IMR-90 (cell line): ENCODE measurements around the gene TMEM50B.

ENCODE experiments used
- CHD1 ChIP-seq: IDR thresholded peaks from 2 replicates; pipeline ENCODE4 v1.6.1; 2012; ENCODE audit warnings: low read depth, low read length, improper control_type of control experiment
- FOS ChIP-seq: fragments of 150-350 bp; IDR thresholded peaks from 2 replicates; pipeline ENCODE4 v1.6.1; 2016; ENCODE audit warnings: low read depth, low read length
- MAFK ChIP-seq: IDR thresholded peaks from 2 replicates; pipeline ENCODE4 v1.6.1; 2012; ENCODE audit warnings: low read depth, low read length, improper control_type of control experiment
- MXI1 ChIP-seq: IDR thresholded peaks from 2 replicates; pipeline ENCODE4 v1.6.1; 2012; ENCODE audit warnings: low read depth, mild to moderate bottlenecking, low read length, moderate library complexity, borderline replicate concordance
- POLR2A ChIP-seq: IDR thresholded peaks from 2 replicates; pipeline ENCODE4 v1.6.1; 2012; ENCODE audit warnings: mild to moderate bottlenecking, low read depth, low read length
- RAD21 ChIP-seq: IDR thresholded peaks from 2 replicates; pipeline ENCODE4 v1.6.1; 2012; ENCODE audit warnings: low read length, improper control_type of control experiment
- TF ChIP-seq, protein P1 (sequence below): conservative IDR thresholded peaks from 2 replicates; pipeline ENCODE4 v1.5.1; 2012; ENCODE audit warnings: mild to moderate bottlenecking, low read depth, low read length, improper control_type of control experiment
- TF ChIP-seq, protein P2 (sequence below): fragments of 150-350 bp; IDR thresholded peaks from 2 replicates; pipeline ENCODE4 v1.6.1; 2017; ENCODE audit warnings: mild to moderate bottlenecking, antibody characterized with exemption, low read length, low read depth

DNA sequence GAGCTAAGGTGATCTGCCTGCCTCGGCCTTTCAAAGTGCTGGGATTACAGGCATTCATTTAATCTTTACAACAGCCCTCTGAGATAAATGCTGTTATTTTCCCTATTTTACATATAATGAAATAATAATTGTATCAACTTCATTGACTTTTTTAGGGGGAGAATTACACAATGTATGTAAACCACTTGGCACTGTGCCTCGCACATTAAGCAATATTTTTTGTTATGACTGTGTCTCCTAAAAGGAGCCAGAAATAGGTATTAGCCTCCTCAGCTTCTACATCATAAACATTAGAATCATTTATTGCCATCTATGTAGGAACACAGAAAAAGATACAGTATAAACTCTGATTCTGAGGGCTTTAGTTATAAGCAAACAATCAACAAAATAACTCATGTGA, 12.8 kb upstream of the TMEM50B start:
- TF ChIP-seq, protein P1, sequence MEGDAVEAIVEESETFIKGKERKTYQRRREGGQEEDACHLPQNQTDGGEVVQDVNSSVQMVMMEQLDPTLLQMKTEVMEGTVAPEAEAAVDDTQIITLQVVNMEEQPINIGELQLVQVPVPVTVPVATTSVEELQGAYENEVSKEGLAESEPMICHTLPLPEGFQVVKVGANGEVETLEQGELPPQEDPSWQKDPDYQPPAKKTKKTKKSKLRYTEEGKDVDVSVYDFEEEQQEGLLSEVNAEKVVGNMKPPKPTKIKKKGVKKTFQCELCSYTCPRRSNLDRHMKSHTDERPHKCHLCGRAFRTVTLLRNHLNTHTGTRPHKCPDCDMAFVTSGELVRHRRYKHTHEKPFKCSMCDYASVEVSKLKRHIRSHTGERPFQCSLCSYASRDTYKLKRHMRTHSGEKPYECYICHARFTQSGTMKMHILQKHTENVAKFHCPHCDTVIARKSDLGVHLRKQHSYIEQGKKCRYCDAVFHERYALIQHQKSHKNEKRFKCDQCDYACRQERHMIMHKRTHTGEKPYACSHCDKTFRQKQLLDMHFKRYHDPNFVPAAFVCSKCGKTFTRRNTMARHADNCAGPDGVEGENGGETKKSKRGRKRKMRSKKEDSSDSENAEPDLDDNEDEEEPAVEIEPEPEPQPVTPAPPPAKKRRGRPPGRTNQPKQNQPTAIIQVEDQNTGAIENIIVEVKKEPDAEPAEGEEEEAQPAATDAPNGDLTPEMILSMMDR = no peak
- TF ChIP-seq MAFK (no peak), CHD1 (no peak), POLR2A (no peak), MXI1 (no peak), RAD21 (no peak), FOS (no peak)
- TF ChIP-seq, protein P2, sequence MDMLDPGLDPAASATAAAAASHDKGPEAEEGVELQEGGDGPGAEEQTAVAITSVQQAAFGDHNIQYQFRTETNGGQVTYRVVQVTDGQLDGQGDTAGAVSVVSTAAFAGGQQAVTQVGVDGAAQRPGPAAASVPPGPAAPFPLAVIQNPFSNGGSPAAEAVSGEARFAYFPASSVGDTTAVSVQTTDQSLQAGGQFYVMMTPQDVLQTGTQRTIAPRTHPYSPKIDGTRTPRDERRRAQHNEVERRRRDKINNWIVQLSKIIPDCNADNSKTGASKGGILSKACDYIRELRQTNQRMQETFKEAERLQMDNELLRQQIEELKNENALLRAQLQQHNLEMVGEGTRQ = no peak
